ENCODE measurements around the gene FTCDNL1. TPM values are rescaled to one million over a fixed set of nuclear protein-coding genes. Genes with fewer than 3 reads are reported as not detected.

Gene FTCDNL1
- total RNA-seq, 1 donor from 2014 or later = 1.5 TPM

DNA sequence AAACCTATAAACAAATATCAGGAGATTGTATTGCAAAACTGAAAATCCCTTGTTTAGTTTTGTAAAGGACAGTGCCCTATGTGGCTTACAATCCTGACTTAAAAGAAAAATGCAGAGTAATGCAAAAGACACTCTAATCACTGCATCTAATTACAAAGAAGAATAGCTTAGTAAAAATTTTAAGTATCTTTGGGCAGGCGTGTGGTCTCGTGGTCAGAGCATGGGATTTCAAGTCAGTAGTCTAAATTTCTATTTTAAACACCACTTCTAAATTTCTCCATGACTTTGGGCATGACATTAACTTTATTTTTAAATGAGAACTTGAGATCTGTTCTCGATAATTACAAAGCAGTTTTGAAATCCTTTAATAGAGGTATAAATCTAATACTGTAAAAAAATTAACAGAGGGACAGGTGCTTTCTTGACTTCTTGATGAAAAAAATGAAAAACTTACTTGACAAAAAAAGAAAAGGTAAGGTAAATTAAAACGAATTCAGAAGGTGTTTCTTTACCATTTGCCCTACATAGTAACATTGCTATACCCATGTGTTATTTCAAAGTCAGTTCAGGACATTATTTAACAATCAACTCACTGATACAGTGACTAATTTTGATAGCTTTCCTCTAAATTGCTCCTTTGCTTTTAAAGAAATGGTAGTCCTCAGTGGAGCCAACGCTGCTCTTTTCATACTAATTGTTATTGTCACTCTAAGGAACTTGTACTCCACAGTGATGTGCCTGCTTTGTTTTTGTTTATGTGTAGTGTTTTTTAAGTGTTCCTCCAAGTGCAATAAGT lies 17.6 kb upstream of the FTCDNL1 start:
- no peaks in the 10 kb centered on the region for H3K36me3 Mint-ChIP-seq (ENCODE audit: low read depth)
- CTCF ChIA-PET = no interaction called here
- TF ChIP-seq, protein P1, sequence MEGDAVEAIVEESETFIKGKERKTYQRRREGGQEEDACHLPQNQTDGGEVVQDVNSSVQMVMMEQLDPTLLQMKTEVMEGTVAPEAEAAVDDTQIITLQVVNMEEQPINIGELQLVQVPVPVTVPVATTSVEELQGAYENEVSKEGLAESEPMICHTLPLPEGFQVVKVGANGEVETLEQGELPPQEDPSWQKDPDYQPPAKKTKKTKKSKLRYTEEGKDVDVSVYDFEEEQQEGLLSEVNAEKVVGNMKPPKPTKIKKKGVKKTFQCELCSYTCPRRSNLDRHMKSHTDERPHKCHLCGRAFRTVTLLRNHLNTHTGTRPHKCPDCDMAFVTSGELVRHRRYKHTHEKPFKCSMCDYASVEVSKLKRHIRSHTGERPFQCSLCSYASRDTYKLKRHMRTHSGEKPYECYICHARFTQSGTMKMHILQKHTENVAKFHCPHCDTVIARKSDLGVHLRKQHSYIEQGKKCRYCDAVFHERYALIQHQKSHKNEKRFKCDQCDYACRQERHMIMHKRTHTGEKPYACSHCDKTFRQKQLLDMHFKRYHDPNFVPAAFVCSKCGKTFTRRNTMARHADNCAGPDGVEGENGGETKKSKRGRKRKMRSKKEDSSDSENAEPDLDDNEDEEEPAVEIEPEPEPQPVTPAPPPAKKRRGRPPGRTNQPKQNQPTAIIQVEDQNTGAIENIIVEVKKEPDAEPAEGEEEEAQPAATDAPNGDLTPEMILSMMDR (IDR thresholded peaks at IDR 0.05) = no peak
- POLR2A ChIA-PET = no interaction called here
- ATAC-seq (ENCODE audit: low read depth) (no peak), DNase-seq (no peak)
- intact Hi-C loops (cut with micrococcal nuclease) = no loop called here
- H3K4me1 Mint-ChIP-seq = no peaks in the 10 kb centered on the region
- H3K27ac Mint-ChIP-seq = no peak overlapping the region
- no peaks in the 10 kb centered on the region for H3K9me3 Mint-ChIP-seq
- H3K27me3 Mint-ChIP-seq = no peaks in the 10 kb centered on the region
- no peak overlapping the region for H3K4me3 Mint-ChIP-seq

DNA sequence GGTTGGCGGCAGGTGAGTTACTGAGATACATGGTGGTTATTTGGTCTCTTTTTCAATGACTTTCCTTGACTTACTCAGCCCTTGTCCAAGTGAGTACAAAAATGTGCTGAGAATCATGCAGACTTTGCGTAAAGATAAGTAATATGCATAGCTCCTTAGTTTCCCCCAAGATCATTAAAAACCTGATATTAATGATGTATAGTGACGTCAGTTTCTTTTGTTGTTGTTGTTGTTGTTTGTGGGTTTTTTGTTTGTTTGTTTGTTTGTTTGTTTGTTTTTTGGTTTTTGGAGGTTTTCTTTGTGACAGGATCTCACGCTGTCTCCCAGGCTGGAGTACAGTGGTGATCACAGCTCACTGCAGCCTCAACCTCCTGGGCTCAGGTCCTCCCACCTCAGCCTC lies 14.9 kb upstream of the FTCDNL1 start:
- no peaks in the 10 kb centered on the region for H3K27me3 Mint-ChIP-seq
- intact Hi-C loops (cut with micrococcal nuclease) = no loop called here
- no peak overlapping the region for H3K4me3 Mint-ChIP-seq
- POLR2A ChIA-PET = no interaction called here
- TF ChIP-seq, protein P1 (IDR thresholded peaks at IDR 0.05) = no peak
- CTCF ChIA-PET = no interaction called here
- H3K36me3 Mint-ChIP-seq (ENCODE audit: low read depth) = no peaks in the 10 kb centered on the region
- no peak overlapping the region for H3K27ac Mint-ChIP-seq
- no peaks in the 10 kb centered on the region for H3K4me1 Mint-ChIP-seq
- ATAC-seq (ENCODE audit: low read depth) (no peak), DNase-seq (no peak)
- no peaks in the 10 kb centered on the region for H3K9me3 Mint-ChIP-seq

DNA sequence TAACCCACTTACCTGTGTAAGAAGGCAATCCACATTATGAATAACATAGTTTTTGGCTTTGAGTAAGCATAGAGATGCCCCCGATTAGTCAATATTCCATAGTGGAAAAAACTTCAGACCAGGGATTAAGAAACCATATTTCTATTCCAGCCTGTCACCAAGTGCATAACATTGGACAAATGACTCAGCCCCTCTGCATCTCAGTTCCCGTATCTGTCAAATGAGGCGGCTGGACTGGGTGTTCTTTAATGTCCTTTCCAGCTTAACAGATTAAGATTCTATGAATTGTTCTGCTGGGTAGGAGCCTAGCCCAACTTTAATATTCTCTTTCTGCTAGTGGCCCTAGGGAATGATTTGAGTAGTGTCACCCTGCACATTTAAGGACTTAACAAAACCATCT lies 11.8 kb upstream of the FTCDNL1 start:
- Mint-ChIP-seq H3K27ac (no peak overlapping the region), H3K36me3 (ENCODE audit: low read depth) (no peaks in the 10 kb centered on the region), H3K4me3 (no peak overlapping the region), H3K27me3 (peaks cover 4% of the 10 kb centered on the region), H3K9me3 (no peaks in the 10 kb centered on the region), H3K4me1 (no peaks in the 10 kb centered on the region)
- TF ChIP-seq, protein P1 (IDR thresholded peaks at IDR 0.05) = no peak
- ChIA-PET POLR2A (no interaction called here), CTCF (interaction anchor here (2.2 kb wide), 1 partner anchor 1549 kb away, joined by 5 read pairs; no protein-coding TSS in a partner anchor)
- DNase-seq = no peak
- intact Hi-C loops (cut with micrococcal nuclease) = no loop called here
- ATAC-seq (ENCODE audit: low read depth) = no peak

DNA sequence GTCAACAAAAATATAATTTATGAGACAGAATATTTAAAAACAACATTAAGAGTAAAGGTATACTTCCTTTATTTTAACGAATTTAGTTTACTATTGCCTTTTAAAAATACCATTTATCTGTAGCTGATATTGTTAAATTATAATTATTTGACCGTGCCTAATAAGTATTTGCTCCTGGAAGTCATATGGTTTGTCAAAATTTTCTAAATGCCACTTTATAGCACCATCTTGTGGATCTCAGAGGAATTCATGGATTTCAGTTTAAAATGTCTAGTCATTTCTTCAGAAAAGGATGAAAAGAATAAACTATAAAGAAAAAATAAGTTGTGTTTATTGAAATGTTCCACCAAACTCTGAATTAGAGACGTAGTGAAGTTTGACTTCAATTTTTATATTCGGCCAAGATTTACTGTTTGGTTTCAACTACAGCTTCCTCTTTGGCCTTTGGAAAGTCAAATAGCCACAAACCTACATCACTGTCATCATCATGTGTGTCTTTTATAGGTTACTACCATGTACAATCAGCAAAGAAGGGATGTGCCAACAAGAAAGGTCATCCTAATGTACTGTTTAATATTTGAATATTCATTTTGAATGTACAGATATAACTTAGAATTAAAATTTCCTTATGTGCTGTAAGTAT lies 10.3 kb upstream of the FTCDNL1 start:
- ChIA-PET POLR2A (no interaction called here), CTCF (interaction anchor here (1.1 to 2.2 kb wide), 3 partner anchors 9 to 1547 kb away, joined by 3 to 5 read pairs (median 5); no protein-coding TSS in a partner anchor)
- DNase-seq (no peak), ATAC-seq (ENCODE audit: low read depth) (no peak)
- TF ChIP-seq, protein P1 (IDR thresholded peaks at IDR 0.05) = peak; percentile 80
- Mint-ChIP-seq H3K27me3 (peaks cover 14% of the 10 kb centered on the region), H3K9me3 (no peaks in the 10 kb centered on the region), H3K4me3 (no peak overlapping the region), H3K4me1 (no peaks in the 10 kb centered on the region), H3K36me3 (ENCODE audit: low read depth) (no peaks in the 10 kb centered on the region), H3K27ac (no peak overlapping the region)
- intact Hi-C loops (cut with micrococcal nuclease) = loop anchor here (1.0 kb wide), 2 partner anchors 10 to 157 kb away; partner anchors contain the start of gene FTCDNL1

DNA sequence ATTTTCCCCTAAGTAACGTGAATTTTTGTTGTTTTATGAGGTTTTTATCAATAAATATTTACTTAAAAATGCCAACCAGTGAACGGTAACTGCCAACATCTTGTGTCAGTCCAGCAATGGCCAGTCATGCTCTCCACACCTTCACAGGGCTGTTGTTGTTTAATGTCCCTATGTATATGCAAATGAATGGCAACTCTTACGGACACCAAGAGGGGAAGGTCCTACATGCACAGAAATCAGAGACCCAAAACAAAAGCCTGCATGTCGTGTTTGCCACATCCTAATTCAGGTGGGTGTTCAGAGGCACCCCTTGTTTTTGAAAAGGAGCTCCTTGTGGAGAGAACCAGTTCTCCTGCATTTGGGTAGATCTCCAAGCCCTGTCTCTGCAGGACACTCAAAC lies 4.8 kb upstream of the FTCDNL1 start:
- H3K36me3 Mint-ChIP-seq (ENCODE audit: low read depth) = peaks cover 2% of the 10 kb centered on the region
- CTCF ChIA-PET = no interaction called here
- H3K9me3 Mint-ChIP-seq = no peaks in the 10 kb centered on the region
- no peak overlapping the region for H3K4me3 Mint-ChIP-seq
- H3K27me3 Mint-ChIP-seq = peaks cover 14% of the 10 kb centered on the region
- TF ChIP-seq, protein P1 (IDR thresholded peaks at IDR 0.05) = no peak
- ATAC-seq (ENCODE audit: low read depth) (no peak), DNase-seq (no peak)
- peaks cover 5% of the 10 kb centered on the region for H3K4me1 Mint-ChIP-seq
- POLR2A ChIA-PET = no interaction called here
- no peak overlapping the region for H3K27ac Mint-ChIP-seq
- intact Hi-C loops (cut with micrococcal nuclease) = loop anchor here (10.0 kb wide), 2 partner anchors 391 to 599 kb away; no protein-coding TSS in a partner anchor
